ENCODE measurements around the gene OGDHL. TPM values are rescaled to one million over a fixed set of nuclear protein-coding genes. Genes with fewer than 3 reads are reported as not detected.

Gene OGDHL
- total RNA-seq = 23.1 TPM

DNA sequence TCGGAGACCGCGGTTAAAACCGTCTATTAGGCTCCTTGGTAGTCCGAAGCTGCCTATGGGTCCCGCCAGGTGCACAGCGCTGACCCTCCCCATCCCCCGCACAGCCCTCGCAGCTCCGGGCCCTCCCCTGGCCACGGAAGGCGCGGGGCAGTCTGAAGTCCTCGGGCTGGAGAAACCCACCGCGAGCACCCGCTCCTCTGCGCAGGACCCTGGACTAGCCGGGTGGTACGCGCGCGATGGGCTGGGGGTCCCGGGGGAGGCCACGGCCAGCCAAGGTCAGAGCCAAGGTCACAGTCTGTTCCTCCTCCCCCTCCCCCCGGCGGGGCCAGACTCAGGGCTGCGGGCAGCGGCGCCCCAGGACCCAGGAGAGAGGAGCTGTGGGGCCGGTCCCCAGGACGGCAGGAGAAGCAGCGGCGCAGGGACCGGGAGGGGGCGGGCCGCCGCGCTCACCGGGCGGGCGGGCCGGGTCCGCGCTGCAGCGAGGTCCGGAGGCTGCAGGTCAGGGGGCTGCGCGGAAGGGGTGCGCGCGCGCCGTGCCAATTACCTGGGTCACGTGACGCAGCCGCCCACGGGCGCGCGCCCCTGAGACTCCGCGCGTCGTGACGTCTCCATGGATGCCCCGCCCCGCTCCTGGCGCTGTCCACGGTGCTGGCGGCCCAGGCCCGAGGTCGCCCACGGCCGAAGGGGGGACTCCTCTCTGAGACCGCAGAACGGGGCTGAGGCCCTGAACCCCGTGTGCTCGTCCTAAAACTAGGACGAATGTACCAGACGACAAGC is at the start of gene OGDHL:
Gene OGDHL (minus strand): TSS at position 535 of the 777 bp plus-strand sequence. CDS start 3,731 bp downstream, outside the sequence.

Other genes starting within 250 kb of the OGDHL start
- gene ERCC6, start 223.2 kb downstream of the OGDHL start, total RNA-seq = 33.4 TPM
- gene SLC18A3, start 152.0 kb downstream of the OGDHL start, total RNA-seq = 2.8 TPM
- gene CHAT, start 148.3 kb downstream of the OGDHL start, total RNA-seq = 2.3 TPM
- gene C10orf53, start 82.7 kb downstream of the OGDHL start, total RNA-seq = not detected
- gene PARG, start 179.7 kb upstream of the OGDHL start, total RNA-seq = 95.3 TPM
- gene TIMM23B, start 179.7 kb upstream of the OGDHL start, total RNA-seq = 20.8 TPM
- gene AGAP6, start 226.1 kb upstream of the OGDHL start, total RNA-seq = 4.8 TPM

Measured in diencephalon (tissue), 1 donor.